GM12874 (cell line): ENCODE results near the gene ACKR2.

Source experiments
- CTCF ChIP-seq: IDR thresholded peaks from 2 replicates; pipeline ENCODE4 v1.5.1; 2011; ENCODE audit warnings: low read depth, mild to moderate bottlenecking, control low read depth, low read length, moderate library complexity; ENCODE audit not compliant: insufficient read depth

Gene ACKR2

GRCh38 chr3:42772670-42773408, 36.4 kb upstream of the ACKR2 start, which contains the start of gene CCDC13:
Gene CCDC13, minus strand, starts transcription at chr3:42773253. Its CDS starts 14,908 bp downstream, at chr3:42758345.
- no peak for TF ChIP-seq CTCF

DNA sequence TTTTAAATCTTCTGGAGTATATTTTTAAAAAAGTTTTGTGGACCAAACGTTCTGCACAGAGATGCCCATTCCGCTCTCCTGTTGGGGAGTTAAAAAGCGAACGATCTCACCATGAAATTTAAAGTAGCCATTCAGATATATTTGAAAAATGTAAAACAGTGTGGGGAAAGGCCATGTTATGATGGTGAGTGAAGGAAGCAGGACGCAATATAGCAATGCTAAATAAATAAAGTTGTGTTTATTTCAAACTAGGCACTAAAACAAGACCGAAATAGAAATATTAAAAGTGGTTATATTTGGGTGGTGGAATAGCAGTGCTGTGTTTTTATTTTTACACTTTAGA, 35.9 kb upstream of the ACKR2 start:
- TF ChIP-seq CTCF: no peak

DNA sequence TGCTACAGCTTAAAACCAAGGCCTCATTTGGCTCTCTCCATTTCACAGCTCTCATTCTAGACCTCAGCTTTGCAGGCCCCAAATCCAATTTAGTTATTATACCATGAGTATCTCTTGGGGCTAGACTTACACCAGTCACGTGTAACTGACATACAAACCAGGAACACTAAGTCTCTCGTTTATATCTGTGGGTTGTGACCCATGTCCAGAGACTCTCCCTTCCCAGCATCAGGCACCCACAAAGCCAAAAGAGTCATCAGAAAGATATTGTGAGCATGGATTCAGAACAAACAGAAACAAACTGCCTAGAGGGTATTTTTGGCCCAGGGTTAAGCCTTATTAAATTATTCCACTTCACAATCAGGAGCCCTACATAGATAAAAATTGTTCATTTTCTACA, 30.6 kb upstream of the ACKR2 start:
- TF ChIP-seq CTCF: no peak

DNA sequence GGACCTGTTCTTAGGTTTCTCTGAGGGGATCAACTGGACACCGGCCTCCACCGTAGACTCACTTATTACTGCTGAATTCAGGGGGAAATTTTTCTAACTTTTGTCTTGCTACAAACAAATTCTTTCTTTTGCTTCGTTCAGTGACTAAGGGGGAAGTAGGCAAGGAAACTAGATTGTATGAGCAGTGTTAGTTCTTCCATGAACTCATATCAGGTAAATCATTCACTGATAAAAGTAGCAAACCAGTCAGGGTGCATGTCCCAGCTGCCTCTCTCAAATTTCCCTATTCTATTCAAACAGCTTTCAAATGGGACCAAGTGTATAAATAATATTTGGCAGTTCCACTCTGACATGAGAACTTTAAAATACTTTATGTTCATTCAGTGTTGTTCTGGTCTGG, 28.8 kb upstream of the ACKR2 start:
- no peak for TF ChIP-seq CTCF

GRCh38 chr3:42780892-42781700, 28.1 kb upstream of the ACKR2 start:
- TF ChIP-seq CTCF: peak; percentile 59

DNA sequence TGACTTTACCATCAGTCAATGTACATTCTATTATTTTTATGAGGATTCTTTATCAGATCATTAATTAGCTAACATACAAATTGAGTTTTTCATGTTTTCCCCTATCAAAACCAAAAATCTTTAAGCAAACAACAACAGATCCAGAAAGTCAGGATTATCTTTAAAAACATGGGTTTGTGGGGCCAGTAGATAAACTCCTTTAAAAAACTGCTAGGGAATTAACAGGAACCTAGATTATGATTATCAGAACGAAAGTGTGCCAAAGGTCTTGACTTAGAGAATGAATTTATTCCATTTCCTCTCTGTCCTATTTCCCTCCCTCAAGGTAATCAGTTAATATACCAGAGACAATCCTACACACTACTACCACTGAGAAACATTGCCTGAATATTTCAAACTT, 23.0 kb upstream of the ACKR2 start:
- no peak for TF ChIP-seq CTCF

DNA sequence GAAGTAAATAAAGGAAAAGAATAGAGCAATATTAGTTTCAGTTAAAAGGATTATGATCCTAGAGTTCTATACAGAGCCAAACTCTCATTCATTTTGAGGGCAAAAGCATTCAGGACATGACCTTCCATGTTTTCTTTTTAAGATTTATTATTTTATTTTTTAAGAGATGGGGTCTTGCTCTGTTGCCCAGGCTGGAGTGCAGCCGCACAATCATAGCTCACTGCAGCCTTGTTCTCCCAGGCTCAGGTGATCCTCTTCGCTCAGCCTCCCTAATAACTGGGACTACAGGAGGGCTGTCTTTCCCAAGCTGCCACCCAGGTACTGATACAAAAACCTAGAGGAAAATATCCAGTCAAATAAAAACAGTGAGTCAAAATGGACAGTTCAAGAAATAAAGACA, 22.6 kb upstream of the ACKR2 start:
- no peak for TF ChIP-seq CTCF
